Measurements from ENCODE around the gene RAD23B. TPM values are rescaled to one million over a fixed set of nuclear protein-coding genes. Genes with fewer than 3 reads are reported as not detected.

Gene RAD23B
- polyA plus RNA-seq, 3 donors = 32.5 to 63.6 (median 58.4) TPM

DNA sequence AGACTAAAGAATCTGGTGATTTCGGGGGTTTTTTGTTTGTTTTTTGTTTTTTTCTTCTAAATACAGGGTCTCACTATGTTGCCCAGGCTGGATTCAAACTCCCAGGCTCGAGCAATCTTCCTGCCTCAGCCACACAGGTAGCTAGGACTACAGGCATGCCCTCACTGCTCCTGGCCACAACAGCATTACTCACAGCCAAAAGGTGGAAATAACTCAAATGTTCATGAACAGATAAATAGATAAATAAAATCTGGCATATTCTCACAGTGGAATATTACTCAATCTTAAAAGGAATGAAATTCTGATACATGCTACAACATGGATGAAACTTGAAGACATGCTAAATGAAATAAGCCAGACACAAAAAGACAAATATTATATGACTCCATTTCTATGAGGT lies 19.8 kb upstream of the RAD23B start:
- H3K27ac ChIP-seq (ENCODE audit: low read depth, low read length) = no peak overlapping the region
- WGBS, 3 donors = 69 to 86% (median 85%) methylated on average over 2 of the region's 2 CpGs

DNA sequence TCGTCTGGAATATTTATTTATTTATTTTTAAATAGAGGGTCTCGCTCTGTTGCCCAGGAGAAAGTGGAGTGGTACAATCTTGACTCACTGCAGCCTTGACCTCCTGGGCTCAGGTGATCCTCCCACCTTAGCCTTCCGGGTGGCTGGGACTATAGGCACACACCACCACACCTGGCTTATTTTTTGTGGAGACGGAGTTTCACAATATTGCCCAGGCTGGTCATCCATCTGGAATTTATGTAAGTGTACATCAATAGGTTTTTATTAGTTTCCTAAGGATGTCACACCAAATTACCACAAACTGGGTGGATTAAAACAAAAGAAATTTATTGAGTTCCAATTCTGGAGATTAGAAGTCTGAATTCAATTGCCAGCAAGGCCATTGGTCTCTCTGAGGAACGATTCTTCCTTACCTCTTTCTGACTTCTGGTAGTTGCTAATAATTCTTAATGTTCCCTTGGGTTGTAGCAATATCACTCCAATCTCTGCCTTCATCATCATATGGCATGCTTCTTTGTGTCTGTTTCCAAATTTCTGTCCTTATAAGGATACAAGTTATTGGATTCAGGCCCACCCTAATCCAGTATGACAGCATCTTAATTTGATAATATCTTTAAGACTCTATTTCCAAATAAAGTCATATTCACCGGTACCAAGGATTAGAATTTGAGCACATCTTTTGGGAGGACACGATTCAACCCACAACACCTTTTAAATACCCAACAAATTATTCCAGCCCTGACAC lies 16.3 kb upstream of the RAD23B start:
- WGBS, 3 donors = 78 to 89% (median 87%) methylated on average over 7 of the region's 7 CpGs
- H3K27ac ChIP-seq (ENCODE audit: low read depth, low read length) = no peak overlapping the region

DNA sequence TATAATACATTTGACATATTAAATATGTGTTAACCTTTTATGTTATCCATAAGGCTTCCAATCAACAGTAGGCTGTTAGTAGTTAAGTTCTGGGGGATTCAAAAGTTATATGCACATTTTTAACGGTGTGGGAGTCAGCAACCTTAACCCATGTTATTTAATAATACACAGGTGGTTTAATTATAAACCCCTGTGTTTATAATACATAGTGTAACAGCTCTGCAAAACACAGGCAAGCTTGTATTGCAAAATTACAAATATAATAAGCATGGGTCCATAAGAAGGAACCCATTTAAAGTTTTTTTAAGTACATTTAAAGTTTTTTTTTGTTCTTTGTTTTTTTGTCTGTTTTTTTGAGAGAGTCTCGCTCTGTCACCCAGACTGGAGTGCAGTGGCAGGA lies 14.5 kb upstream of the RAD23B start:
- WGBS, 3 donors = 65 to 91% (median 85%) methylated on average over 2 of the region's 2 CpGs
- H3K27ac ChIP-seq (ENCODE audit: low read depth, low read length) = no peak overlapping the region

DNA sequence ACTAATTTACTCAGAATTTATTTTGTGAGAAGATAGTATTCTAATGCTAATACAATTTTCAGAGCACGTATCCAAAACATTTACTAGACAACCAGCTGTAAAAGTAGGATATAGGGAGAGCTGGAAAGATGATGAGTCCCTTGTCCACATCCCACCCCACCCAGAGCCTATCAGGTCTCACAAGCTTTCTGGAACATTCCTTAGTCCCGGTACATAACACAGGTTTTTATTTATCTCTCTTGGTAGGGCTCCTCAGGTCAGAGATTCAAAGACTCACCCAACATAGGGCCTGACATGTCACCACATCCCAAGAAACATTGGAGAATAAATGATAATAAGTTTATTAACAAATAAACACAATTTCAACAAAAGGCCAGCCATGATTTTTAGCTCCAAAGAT lies 13.8 kb upstream of the RAD23B start:
- H3K27ac ChIP-seq (ENCODE audit: low read depth, low read length) = no peak overlapping the region
- 77 to 84% (median 82%) methylated on average over 2 of the region's 2 CpGs for WGBS, 3 donors

DNA sequence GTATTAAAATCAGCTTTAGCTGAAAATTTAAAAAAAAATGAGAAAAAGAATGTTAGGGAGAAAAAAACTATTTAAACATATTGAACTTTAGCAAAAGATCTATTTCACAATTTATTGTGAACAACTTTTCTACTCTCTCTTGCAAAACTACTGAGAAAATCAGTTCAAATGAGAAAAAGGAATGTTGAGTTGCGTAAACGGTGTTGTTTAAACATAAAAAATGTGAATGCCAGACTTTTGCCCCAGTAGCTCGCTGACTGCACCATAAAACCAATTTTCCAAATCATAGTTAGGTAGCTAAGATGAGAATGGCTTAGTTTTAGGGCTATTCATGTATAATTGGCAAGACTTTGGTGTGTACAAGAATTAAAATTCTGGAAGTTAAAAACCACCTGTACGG lies 13.4 kb upstream of the RAD23B start:
- WGBS, 3 donors = 70 to 85% (median 80%) methylated on average over 4 of the region's 4 CpGs
- H3K27ac ChIP-seq (ENCODE audit: low read depth, low read length) = no peak overlapping the region

DNA sequence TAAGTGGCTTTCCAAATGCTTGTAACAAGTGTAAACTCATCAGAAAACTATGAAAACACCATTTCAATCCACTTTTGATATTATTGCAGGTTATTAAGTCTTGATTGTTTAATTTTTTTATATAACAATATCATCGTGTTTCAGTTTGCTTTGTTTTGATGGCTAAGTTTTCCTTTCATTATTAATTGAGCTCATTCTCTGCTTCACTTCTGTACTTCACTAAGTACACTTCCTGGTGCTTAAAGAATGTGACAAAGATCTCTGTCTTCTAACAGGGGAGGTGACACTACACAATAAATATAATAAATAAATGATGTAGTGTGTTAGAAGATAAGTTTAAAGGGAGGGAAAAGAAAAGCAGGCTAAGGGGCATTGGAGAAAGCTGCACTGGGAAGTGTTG lies 13.0 kb upstream of the RAD23B start:
- WGBS, 3 donors = 18 to 36% (median 35%) methylated on average over 1 of the region's 1 CpG
- no peak overlapping the region for H3K27ac ChIP-seq (ENCODE audit: low read depth, low read length)

DNA sequence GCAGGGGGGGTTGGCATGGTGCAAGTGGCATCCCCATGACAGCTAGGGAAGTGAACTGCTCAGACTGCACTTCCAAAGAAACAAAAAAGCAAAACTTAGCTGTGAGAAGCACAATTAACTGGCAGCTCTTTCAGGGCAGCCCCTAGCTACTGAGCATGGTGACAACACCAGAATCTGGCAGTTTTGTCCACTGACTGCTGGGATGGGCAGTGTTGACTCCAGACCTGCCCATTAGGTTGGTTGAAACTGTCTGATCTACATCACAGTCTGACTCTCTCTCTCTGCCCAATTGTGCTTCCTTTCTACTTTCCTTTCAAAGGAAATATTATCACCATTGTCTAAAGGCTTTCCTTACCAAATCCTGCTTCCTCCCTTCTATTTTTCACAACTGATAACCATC lies 12.5 kb upstream of the RAD23B start:
- no peak overlapping the region for H3K27ac ChIP-seq (ENCODE audit: low read depth, low read length)

DNA sequence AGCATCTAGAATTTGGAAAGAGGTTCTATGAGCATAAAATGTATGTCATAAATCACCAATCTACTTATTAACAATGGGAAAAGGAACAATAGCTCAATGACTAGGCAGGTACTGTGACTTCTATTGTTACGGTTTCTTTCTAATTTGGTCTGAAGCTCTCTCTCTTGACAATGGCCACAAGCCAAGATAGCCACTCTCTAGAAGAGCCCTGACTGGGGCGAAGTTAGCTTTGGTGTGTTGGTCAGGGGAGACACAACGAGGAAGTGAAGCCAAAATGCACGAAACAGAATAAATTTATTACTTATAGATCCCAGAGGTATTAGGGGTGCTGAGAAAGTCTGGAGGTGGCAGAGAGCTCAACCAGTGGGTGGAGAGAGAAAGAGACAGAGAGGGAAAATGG lies 9.4 kb upstream of the RAD23B start:
- WGBS, 3 donors = 65 to 74% (median 72%) methylated on average over 4 of the region's 4 CpGs
- no peak overlapping the region for H3K27ac ChIP-seq (ENCODE audit: low read depth, low read length)

DNA sequence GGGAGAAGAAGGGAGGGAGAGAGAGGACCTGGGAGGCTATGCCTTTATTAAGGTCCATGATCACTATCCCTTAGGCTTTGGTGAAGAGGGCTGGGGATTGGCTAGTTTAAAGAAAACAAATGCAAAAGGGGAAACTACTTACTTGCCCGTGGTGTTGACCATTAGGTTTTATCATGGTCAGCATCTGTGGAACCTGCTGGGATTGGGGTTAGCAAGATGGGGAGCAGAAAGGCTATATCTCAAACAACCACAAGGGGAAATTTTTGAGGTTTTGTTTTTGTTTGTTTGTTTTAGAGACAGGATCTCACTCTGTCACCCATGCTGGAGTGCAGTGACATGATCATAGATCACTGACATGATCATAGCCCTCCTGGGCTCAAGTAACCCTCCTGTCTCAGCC lies 9.0 kb upstream of the RAD23B start:
- H3K27ac ChIP-seq (ENCODE audit: low read depth, low read length) = no peak overlapping the region
- 46 to 78% (median 58%) methylated on average over 1 of the region's 1 CpG for WGBS, 3 donors

DNA sequence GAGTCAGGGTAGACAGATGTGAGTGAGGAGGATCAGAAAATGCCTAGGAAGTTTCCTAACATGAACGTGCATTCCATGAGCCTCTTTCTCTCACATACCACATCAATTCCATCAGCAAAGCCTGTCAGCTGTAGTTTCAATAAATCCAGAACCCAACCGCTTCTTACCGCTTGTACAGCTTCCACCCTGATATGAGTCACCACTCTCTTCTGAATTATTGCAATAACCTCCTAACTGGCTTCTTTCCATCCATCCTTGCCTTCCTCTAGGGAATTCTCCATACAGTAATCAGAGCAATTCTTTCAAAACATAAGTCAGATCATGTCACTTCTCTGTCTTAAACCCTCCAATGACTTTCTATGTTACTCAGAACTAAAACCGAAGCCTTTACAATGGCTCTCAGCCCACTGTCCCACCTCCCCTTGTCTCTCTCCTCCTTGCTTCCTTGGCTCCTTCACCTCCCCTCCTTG lies 8.1 kb upstream of the RAD23B start:
- WGBS, 3 donors = 41 to 70% (median 45%) methylated on average over 4 of the region's 4 CpGs
- no peak overlapping the region for H3K27ac ChIP-seq (ENCODE audit: low read depth, low read length)

- WGBS, 3 donors = 89 to 91% (median 91%) methylated on average over 2 of the region's 2 CpGs
- H3K27ac ChIP-seq (ENCODE audit: low read depth, low read length) = no peak overlapping the region
These were observed 7.5 kb upstream of the RAD23B start for GRCh38 chr9:107275530-107275929.

GRCh38 chr9:107276966-107277710 lies 5.9 kb upstream of the RAD23B start:
- 68 to 71% (median 69%) methylated on average over 5 of the region's 5 CpGs for WGBS, 3 donors
- H3K27ac ChIP-seq (ENCODE audit: low read depth, low read length) = no peak overlapping the region

DNA sequence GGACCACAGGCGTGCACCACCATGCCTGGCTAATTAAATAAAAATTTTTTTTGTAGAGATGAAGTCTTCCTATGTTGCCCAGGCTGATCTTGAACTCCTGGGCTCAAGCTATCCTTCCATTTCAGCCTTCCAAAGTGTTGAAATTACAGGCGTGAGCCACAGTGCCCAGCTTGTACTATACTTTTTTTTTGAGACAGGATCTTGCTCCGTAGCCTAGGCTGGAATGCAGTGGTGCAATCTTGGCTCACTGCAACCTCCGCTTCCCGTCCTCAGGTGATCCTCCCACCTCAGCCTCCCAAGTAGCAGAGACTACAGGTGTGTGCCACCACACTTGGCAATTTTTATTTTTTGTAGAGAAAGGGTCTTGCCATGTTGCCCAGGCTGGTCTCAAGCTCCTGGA lies 5.3 kb upstream of the RAD23B start:
- WGBS, 3 donors = 91 to 93% (median 92%) methylated on average over 5 of the region's 5 CpGs
- no peak overlapping the region for H3K27ac ChIP-seq (ENCODE audit: low read depth, low read length)

DNA sequence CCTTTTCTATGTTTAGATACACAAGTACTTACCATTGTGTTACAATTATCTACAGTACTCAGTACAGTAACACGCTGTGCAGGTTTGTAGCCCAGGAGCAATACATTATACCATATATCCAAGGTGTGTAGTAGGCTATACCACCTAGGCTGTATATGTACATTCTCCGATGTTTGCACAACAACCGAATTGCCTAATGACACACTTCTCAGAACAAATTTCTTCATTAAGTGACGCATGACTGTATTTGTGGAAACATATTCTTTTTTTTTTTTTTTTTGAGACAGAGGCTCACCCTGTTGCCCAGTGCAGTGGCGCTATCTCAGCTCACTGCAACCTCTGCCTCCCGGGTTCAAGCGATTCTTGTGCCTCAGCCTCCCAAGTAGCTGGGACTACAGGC lies 4.0 kb upstream of the RAD23B start:
- no peak overlapping the region for H3K27ac ChIP-seq (ENCODE audit: low read depth, low read length)
- 71 to 95% (median 86%) methylated on average over 7 of the region's 7 CpGs for WGBS, 3 donors

DNA sequence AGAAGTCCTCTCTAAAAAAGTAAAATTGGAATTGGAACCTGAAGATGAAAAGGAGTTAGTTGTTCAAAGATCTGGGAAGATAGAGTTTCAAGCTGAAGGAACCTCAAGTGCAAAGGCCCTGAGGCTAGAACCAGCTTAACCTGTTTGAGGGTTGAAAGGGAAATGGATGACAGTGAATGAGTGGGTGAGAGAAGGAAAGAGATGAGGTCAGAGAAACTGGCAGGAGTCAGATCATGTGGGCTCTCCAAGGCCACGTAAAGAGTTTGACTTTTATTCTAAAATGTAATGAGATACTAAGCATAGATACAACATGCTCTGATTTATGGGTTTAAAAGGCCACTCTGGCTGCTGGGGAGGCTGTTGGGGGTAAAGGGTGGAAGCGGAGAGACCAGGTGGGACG lies 2.5 kb upstream of the RAD23B start:
- H3K27ac ChIP-seq (ENCODE audit: low read depth, low read length) = no peak overlapping the region
- 87 to 91% (median 89%) methylated on average over 3 of the region's 3 CpGs for WGBS, 3 donors

- no peak overlapping the region for H3K27ac ChIP-seq (ENCODE audit: low read depth, low read length)
- 37 to 73% (median 56%) methylated on average over 1 of the region's 1 CpG for WGBS, 3 donors
These were observed 1.9 kb upstream of the RAD23B start for GRCh38 chr9:107281184-107281583.

- WGBS, 3 donors = 26 to 29% (median 26%) methylated on average over 13 of the region's 13 CpGs
These were observed 984 bp upstream of the RAD23B start for GRCh38 chr9:107281922-107282667.

GRCh38 chr9:107283623-107284616 lies 841 bp downstream of the RAD23B start:
- WGBS, 3 donors = 1% methylated on average over 47 to 55 of the region's 55 CpGs

More at GRCh38 chr9:107281922-107282667, 984 bp upstream of the RAD23B start:
- H3K27ac ChIP-seq (ENCODE audit: low read depth, low read length) = peak overlapping the region; percentile 90

More at GRCh38 chr9:107283623-107284616, 841 bp downstream of the RAD23B start:
- peak overlapping the region; percentile 88 for H3K27ac ChIP-seq (ENCODE audit: low read depth, low read length)

All from adipose tissue (tissue), 3 donors.